IPS DF 6.9 (cell line): ENCODE data around the gene MCM8.

Source experiments
- DNase-seq: peaks from one replicate; pipeline ENCODE4 v3.0.0-alpha.2; 2013; ENCODE audit warnings: low read depth, low spot score
- H3K27ac ChIP-seq: one replicate; pipeline ENCODE4 v1.5.1; 2013; ENCODE audit warnings: low read length, control low read depth
- H3K27me3 ChIP-seq: 2 replicates; pipeline ENCODE4 v1.6.1; 2013; ENCODE audit warnings: mild to moderate bottlenecking, low read length; ENCODE audit not compliant: control insufficient read depth, insufficient read depth
- H3K36me3 ChIP-seq: 2 replicates; pipeline ENCODE4 v1.6.1; 2013; ENCODE audit warnings: low read length; ENCODE audit not compliant: control insufficient read depth, insufficient read depth
- H3K4me1 ChIP-seq: 2 replicates; pipeline ENCODE4 v1.6.1; 2013; ENCODE audit warnings: low read length; ENCODE audit not compliant: control insufficient read depth, insufficient read depth
- H3K4me3 ChIP-seq: 2 replicates; pipeline ENCODE4 v1.5.1; 2013; ENCODE audit warnings: mild to moderate bottlenecking, low read length
- H3K9me3 ChIP-seq: 2 replicates; pipeline ENCODE4 v1.6.1; 2013; ENCODE audit warnings: low read length, inconsistent platforms; ENCODE audit not compliant: control insufficient read depth, insufficient read depth
- WGBS: extraction: QIAGEN DNeasy Blood & Tissue Kit; methylation state at CpG from one replicate; pipeline ENCODE4 v1.1.7; 2013; ENCODE audit warnings: mixed read lengths, missing lambda C conversion rate; ENCODE audit not compliant: insufficient read length, insufficient coverage; 5-methylcytosine and 5-hydroxymethylcytosine counted together

Gene MCM8

GRCh38 chr20:6039766-6040165, 89.3 kb downstream of the MCM8 start:
- H3K27me3 ChIP-seq, result no peaks in the 10 kb centered on the region
- H3K9me3 ChIP-seq, result no peaks in the 10 kb centered on the region
- no peaks in the 10 kb centered on the region for H3K4me1 ChIP-seq
- no peak overlapping the region for H3K27ac ChIP-seq
- DNase-seq, result no peak
- no CpG with 5 or more reads among the region's 5 CpGs for WGBS
- no peak overlapping the region for H3K4me3 ChIP-seq
- H3K36me3 ChIP-seq, result peaks cover 9% of the 10 kb centered on the region

- H3K27me3 ChIP-seq, result no peaks in the 10 kb centered on the region
- no CpG with 5 or more reads among the region's 8 CpGs for WGBS
- no peak overlapping the region for H3K4me3 ChIP-seq
- no peak for DNase-seq
- no peaks in the 10 kb centered on the region for H3K4me1 ChIP-seq
- H3K27ac ChIP-seq, result no peak overlapping the region
- H3K9me3 ChIP-seq, result no peaks in the 10 kb centered on the region
- H3K36me3 ChIP-seq, result peaks cover 9% of the 10 kb centered on the region
Observed at GRCh38 chr20:6040540-6040939, 90.1 kb downstream of the MCM8 start.

- WGBS, result no CpG with 5 or more reads among the region's 67 CpGs
- no peaks in the 10 kb centered on the region for H3K9me3 ChIP-seq
Observed at GRCh38 chr20:6040958-6041807, 90.7 kb downstream of the MCM8 start.

GRCh38 chr20:6041808-6042265, 91.4 kb downstream of the MCM8 start:
- peaks cover 9% of the 10 kb centered on the region for H3K36me3 ChIP-seq
- DNase-seq, result no peak
- no peaks in the 10 kb centered on the region for H3K9me3 ChIP-seq
- H3K27me3 ChIP-seq, result no peaks in the 10 kb centered on the region
- no CpG with 5 or more reads among the region's 26 CpGs for WGBS
- no peaks in the 10 kb centered on the region for H3K4me1 ChIP-seq
- H3K27ac ChIP-seq, result no peak overlapping the region
- no peak overlapping the region for H3K4me3 ChIP-seq

More at GRCh38 chr20:6040958-6041807, 90.7 kb downstream of the MCM8 start:
- Histone ChIP-seq H3K4me3 (no peak overlapping the region), H3K4me1 (no peaks in the 10 kb centered on the region), H3K36me3 (peaks cover 9% of the 10 kb centered on the region), H3K27me3 (no peaks in the 10 kb centered on the region), H3K27ac (no peak overlapping the region)
- DNase-seq, result no peak

GRCh38 chr20:6044115-6044514, 93.7 kb downstream of the MCM8 start:
- no peaks in the 10 kb centered on the region for H3K4me1 ChIP-seq
- no peaks in the 10 kb centered on the region for H3K9me3 ChIP-seq
- no peak for DNase-seq
- no CpG with 5 or more reads among the region's 2 CpGs for WGBS
- no peaks in the 10 kb centered on the region for H3K27me3 ChIP-seq
- H3K27ac ChIP-seq, result no peak overlapping the region
- H3K36me3 ChIP-seq, result peaks cover 9% of the 10 kb centered on the region
- no peak overlapping the region for H3K4me3 ChIP-seq

GRCh38 chr20:6045566-6045965, 95.1 kb downstream of the MCM8 start:
- Histone ChIP-seq H3K27me3 (peaks cover under 1% of the 10 kb centered on the region; the same call in 1 of the 2 replicates), H3K9me3 (no peaks in the 10 kb centered on the region), H3K36me3 (peaks cover 8% of the 10 kb centered on the region), H3K4me1 (no peaks in the 10 kb centered on the region), H3K4me3 (no peak overlapping the region), H3K27ac (no peak overlapping the region)
- DNase-seq, result no peak

- peaks cover 9% of the 10 kb centered on the region for H3K27me3 ChIP-seq
- WGBS, result no CpG with 5 or more reads among the region's 1 CpG
- H3K4me3 ChIP-seq, result no peak overlapping the region
- H3K36me3 ChIP-seq, result no peaks in the 10 kb centered on the region
- H3K27ac ChIP-seq, result no peak overlapping the region
- no peaks in the 10 kb centered on the region for H3K4me1 ChIP-seq
- DNase-seq, result no peak
- H3K9me3 ChIP-seq, result no peaks in the 10 kb centered on the region
Observed at GRCh38 chr20:6046432-6046831, 96.0 kb downstream of the MCM8 start.

GRCh38 chr20:6048391-6048790, 97.9 kb downstream of the MCM8 start:
- DNase-seq, result no peak
- no peak overlapping the region for H3K4me3 ChIP-seq
- H3K27ac ChIP-seq, result no peak overlapping the region
- no peaks in the 10 kb centered on the region for H3K36me3 ChIP-seq
- no peaks in the 10 kb centered on the region for H3K9me3 ChIP-seq
- no CpG with 5 or more reads among the region's 3 CpGs for WGBS
- peaks cover 28% of the 10 kb centered on the region for H3K27me3 ChIP-seq
- H3K4me1 ChIP-seq, result 0 out of 2 replicates have a peak, but pooled peaks cover 3% of the 10 kb centered on the region
